HG03565 (cell line): ENCODE data around the gene BOK.
A peak's percentile ranks its signal among the peaks of the same experiment; 100 is the strongest.
"Not testable (repeated sequence)": the region's sequence is repeated elsewhere in the genome, so short reads cannot be mapped to it uniquely, and the experiment has no call there.

ENCODE experiments used
- ATAC-seq: cut with Tn5 transposase; IDR thresholded peaks from one replicate; pipeline ENCODE4 v1.9.1; 2021; ENCODE audit warnings: mild to moderate bottlenecking, moderate library complexity; ENCODE audit not compliant: unreplicated experiment

The BOK gene, protein sequence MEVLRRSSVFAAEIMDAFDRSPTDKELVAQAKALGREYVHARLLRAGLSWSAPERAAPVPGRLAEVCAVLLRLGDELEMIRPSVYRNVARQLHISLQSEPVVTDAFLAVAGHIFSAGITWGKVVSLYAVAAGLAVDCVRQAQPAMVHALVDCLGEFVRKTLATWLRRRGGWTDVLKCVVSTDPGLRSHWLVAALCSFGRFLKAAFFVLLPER

DNA sequence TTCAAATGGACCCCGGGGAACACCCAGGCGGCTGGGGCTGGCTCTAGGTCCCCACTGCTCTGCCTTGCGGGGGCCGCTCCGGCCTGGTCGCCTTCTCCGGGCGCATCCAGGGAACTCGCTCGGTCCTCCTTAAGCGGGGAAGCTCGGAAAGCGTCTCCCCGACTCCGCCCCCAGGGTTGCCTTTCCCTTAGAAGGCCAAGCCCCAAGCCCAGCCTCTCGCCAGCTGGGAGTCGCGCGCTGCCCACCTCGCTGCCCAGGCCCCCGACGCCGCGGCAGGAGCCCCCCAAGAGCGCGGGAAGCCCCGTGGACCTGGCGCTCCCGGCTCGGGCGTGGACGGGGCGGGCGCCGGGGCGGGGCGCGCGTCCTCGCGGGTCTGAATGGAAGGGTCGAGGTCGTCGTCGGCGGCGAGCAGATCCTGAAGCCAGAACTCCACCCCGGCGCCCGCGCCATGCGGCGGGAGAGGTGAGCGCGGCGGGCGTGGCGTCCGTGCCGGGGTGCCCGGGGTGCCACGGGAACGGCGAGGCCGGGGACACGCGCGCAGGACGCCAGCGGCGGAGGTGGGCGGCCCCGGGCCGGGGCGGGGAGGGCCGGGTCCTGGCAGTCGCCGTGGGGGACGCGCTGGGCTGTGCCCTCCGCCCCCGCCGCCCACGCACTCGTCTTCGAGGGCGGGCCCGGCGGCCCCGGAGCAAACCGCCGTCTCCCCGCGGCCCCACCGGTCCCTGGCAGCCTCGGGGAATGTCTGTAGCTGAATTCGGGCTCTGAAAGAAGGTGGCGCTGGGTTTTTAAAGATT is at the start of gene BOK:
Gene BOK (plus strand): TSS at position 214 of the 791 bp plus-strand sequence. CDS start 739 bp downstream, outside the sequence.
- no peak for ATAC-seq

DNA sequence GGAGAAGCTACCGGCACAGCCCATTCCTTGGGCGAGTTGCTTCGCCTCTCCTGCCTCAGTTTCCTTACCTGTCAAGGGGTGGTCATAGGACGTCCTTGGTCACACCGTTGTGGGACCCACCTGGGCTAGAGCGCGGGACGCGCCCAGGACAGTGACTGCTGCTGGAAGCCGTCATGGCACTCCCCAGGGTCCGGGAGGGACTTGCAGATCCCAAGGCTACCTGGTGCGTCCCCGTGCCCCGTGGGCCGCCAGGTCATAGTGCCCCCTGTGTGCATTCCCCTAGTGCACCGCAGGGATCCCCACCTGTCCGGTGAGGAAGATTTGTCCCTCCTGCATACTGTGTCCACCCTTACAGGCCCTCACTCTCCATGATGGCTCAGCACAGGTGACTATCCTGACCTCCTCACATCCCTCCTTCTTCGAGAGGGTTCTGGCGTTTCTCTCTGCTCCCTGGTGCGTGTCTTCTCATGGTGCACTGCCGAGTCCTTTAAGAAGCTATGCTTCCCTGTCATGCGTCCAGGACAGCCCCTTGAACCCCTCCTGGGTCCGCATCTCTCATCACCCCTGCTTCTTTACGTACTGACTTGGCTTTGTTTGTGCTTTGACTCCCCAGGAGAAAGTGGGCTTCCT is 49.3 kb upstream of the BOK start:
- no peak for ATAC-seq

DNA sequence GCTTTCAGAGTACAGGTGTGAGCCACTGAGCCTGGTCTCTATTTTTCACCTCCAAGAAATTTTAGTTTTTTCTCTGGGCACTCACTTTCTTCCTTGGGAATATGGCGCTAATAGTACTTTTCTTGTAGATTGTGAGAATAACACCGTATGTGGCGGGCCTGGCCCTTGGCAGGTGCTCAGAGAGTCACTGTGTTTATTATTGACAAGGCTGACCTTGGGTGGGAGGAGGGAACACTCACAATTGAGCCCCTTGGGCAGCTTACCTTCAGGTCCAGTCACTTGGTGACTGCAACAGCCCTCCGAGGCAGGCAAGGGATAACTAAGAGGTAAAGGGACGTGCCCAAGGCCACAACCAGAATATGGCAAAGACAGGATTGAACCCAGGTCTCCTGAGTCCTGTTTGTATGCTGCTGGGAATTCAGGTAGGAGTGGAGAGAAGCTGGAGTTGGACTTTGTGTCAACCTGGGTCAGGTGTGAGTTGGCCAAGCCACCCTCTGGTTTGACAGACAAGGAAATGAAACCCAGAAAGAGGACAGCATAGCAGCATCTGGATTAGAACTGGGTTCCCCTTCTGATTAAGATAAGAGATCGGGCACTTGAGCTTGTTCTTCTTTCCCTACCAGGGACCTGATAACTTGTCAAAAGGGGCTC is 47.3 kb upstream of the BOK start:
- ATAC-seq, result no peak

DNA sequence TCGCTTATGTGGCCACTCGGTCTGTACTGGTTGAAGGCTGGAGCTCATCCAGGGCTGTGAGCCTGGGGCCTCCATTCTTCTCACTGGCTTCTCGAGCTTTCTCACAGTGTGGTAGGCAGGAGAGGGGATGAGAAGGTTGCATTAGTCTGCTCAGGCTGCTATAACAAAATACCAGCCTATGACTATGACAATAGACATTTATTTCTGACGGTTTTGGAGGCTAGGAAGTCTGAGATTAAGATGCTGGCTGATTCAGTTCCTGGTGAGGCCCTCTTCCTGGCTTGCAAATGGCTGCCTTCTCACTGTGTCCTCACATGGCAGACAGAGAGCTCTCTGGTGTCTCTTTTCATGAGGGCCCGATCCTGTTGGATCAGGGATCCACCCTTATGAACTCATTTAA is 44.0 kb upstream of the BOK start:
- ATAC-seq, result no peak

DNA sequence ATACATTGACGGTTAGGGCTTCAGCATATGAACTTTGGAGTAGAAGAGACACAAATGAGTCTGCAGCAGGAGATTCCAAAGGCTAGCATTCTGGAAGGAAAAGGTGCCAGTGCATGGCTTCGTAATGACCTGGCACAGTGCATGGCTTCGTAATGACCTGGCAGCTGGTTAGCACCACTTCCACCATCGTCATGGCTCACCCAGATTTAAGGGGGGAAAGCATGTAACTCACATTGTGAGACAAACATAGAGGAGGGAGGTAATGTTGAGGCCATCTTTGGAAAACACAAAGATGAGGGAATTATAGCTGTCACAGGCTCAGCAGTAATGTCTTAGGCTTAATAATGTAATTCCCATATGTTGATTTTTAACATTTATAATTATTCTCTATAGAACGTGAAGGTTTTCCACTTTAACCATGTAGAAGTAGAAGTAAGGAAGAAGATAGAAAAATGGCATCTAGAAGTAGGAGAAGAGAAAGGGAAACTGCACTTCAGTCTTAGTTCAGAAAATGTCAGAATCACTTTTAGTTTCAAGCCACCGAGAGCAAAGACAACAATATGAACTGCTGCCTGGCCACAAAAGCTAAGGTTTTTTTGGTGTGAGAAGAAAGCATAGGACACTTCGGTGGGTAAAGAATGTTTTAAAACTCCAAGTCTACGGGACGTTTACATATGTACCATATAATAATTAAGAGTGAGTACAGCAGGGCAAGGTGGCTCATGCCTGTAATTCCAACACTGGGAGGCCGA is 43.4 kb upstream of the BOK start:
- ATAC-seq, result peak; percentile 38

DNA sequence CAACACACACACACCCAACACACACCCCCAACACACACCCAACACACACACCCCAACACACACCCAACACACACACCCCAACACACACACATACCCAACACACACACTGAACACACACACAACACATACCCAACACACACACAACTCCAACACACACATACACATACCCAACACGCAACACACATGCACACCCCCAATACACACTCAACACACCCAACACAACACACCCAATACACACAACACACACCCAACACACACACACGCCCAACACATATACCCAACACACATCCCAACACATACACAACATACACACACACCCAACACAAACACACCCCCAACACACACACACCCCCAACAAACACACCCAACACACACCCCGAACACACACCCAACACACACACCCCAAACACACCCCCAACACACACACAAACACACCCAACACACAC is 42.0 kb upstream of the BOK start:
- ATAC-seq, result no peak

DNA sequence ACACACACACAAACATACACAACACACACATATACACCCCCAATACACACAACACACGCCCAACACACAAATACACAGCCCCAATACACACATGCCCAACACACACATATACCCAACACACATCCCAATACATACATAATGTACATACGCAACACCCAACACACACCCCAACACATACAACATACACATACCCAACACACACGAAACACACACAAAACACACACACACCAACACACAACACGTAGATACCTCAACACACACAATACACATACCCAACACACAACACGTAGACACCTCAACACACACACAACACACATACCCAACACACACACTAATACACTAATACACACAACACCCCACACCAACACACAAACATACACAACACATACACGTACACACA is 41.2 kb upstream of the BOK start:
- no peak for ATAC-seq

DNA sequence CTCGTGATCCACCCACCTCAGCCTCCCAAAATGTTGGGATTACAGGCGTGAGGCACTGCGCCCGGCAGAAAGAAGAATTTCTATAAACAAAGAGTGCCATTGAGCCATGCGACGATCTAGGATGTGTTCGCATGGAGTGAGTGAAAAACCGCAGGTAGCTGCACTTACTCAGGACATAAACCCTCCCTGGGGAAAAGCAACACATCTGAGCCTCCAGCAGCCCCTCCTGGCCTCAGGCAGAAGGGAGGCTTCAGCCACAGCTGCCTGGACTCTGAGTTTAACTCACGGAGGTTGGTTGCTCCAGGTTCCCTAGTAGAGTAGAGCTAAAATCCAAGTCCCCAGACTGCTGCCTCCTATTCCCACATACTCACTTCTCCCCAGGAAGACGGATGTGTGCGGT is 38.9 kb upstream of the BOK start:
- no peak for ATAC-seq

DNA sequence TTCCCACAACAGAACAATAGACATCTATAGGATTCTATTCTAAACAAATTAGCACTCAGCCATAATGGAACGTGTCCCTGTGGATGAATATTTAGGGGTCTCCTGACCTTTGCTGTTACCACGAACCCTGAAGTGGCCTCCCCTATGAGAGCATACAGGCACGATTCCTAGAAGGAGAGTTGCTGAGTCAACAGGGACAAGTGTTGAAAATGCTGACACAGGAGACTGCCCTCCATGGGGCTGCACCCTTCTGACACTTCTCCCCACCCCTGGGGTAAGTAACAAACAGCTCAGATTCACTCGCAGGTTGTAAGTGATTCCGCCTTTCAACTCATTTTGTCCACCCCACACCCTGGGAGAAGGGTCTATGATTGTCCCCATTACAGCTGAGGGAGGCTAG is 36.1 kb upstream of the BOK start:
- ATAC-seq, result no peak

DNA sequence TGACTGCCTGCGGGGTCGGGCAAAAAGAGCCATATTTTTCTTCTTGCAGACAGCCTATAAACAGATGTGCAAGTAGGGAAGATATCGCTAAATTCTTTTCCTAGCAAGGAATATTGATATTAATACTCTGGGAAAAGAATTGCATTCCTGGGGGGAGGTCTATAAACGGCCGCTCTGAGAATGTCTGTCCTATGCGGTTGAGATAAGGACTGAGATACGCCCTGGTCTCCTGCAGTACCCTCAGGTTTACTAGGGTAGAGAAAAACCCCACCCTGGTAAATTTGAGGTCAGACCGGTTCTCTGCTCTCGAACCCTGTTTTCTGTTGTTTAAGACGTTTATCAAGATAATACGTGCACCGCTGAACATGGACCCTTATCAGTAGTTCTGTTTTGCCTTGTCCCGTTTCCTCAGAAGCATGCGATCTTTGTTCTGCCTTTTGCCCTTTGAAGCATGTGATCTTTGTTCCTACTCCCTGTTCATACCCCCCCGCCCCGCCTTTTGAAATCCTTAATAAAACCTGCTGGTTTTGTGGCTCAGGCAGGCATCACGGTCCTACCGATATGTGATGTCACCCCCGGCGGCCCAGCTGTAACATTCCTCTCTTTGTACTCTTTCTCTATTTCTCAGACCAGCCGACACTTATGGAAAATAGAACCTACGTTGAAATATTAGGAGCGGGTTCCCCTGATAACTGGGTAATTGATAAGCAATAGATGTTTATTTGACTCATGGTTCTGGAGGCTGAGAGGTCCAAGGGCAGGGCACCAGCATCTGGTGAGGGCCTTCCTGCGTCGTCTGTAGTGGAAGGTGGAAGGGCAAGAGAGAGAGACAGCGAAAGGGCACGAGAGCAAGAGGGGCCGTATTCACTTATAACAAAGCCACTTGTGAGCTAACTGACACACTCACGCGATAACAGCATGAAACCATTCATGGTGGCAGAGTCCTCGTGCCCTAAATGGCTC is 32.4 kb upstream of the BOK start:
- ATAC-seq, result not testable (repeated sequence)

DNA sequence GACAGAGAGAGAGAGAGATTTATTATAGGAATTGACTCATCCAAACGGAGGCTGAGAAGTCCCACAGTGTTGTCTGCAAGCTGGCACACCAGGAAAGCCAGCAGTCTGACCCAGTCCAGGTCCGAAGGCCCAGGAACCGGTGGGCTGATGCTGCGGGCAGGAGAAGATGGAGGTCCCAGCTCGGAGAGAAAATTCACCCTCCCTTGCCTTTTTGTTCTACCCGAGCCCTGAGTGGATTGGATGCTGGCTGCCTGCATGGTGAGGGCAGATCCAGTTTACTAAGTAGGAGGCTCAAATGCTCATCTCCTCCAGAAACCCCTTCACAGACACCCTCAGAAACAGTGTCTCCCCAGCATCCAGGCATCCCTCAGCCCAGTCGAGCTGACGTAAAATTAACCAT is 28.0 kb upstream of the BOK start:
- no peak for ATAC-seq

DNA sequence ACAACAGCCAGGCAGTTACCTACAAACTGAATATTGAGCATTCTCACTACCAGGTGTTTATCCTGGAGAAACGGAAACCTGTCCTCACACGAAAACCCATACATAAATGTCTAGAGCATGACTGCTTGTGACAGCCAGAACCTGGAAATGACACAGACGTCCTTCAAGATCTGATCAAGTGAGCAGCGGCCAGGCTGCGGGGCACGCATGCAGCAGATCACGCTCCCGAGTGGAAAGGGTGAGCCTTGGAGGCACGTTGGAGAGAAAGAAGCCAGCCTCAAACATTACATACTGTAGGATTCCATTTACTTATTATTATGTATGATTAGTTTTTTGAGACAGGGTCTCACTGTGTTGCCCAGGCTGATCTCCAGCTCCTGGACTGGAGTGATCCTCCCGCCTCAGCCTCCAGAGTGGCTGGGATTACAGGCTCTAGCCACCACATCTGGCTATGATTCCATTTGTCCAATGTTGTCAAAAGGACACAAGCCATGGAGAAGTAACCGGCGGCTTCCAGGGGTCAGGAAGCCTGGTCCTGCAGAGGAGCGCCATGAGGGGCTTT is 27.3 kb upstream of the BOK start:
- ATAC-seq, result no peak

DNA sequence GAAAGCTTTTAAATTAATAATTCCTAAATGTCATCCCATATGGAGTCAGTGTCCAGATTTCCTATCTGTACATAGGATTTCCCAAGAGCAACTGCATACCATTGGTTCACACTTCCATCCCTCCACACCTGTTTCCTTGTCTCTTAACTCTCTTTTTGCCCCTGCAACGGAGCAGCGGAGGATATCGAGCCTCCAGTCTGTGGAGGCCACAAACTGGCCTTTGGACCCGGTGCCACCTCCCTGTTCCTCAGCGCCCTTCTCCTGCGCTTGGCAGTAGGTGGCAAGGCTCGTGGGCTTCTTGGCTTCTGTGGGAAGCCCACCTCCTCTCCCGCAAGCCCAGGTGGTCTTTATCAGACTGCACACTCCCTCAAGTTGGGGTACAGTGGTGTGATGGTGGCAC is 26.4 kb upstream of the BOK start:
- no peak for ATAC-seq

DNA sequence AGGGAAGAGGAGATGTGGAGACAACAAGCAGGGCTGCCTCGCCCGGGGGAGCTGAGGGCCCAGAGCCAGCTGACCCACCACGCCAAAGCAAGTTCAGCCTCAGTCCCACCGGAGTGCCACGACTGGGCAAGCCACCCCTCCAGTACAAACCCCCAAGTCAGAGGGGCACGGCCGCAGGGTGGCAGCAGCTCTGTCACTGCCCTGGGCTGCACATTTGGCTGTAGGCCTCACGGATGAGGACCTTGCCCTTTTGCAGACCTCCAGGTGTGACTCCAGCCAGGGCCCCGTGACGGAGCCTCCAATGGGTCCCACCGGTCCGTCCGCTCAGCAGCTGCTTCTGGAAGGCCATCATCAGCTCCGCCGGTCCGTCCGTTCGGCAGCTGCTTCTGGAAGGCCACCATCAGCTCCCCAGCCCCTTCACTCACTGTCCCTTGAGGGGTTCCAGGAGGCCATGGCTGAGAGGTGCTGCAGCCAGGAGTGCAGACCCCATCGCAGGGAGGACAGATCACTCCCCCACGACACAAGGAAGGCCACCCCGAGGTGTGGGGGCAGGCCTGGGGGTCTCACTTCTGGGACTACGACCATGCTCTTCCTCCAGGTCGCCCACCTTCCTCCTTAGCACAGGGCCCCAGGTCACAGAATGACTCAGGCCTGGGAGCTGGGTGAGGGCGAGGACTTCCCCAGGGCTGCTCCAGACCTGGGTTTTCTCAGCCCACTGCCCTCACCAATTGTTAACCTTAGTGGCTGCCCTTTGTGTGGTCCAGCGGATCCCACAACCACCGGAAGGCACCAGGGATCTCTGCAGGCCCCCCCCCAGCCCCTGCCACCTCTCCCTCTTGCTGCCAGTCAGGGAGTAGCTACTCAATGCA is 25.6 kb upstream of the BOK start:
- no peak for ATAC-seq

DNA sequence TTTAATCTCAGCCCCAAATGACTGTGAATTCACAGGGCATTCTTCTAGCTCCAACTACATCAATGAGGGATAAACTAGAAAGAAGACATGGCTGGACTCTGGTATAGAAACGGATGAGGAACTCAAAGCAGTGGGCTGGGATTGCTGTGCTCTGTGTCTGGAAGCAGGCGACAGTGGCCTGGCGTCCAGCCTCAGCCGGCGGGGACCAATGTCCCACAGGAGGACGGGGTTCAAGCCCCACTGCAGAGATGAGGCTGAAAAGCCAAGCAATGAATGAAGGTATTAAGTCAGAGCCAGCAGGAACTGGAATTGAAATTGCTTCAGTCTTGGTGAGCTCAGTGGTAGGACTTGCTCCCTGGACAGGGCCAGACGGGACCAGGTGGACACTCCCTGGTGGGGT is 24.3 kb upstream of the BOK start:
- ATAC-seq, result no peak

DNA sequence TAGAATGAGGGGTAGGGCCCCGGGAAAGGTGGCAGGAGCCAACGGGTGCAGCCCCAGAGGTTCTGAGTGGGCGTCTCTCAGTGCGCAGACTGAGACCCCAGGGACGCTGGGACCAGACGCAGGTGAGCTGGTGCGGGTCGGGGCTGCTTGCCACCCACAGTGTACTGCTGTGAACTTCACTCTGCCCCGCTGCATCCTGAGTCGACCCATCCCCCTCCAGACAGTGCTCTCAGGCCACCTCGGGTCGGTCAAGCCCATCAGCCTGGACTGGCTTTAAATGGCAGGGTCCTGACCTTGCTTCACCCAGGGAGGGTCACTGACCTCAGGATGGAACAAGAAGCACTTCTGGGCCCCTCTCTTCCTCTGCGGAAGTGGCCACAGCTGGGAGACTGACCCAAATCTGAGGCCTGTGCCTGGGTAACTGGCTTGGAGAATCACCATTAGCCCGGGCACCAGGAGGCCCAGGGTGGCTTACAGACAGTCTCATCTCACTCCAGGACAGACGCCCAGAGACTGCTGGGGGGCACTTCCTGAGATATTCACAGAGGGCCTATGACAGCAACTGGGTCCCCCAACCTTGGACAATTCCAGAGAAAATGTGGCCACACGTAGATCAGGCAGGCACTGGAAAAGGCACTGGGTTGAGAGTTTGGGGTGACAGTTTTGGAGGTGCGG is 23.7 kb upstream of the BOK start:
- no peak for ATAC-seq

DNA sequence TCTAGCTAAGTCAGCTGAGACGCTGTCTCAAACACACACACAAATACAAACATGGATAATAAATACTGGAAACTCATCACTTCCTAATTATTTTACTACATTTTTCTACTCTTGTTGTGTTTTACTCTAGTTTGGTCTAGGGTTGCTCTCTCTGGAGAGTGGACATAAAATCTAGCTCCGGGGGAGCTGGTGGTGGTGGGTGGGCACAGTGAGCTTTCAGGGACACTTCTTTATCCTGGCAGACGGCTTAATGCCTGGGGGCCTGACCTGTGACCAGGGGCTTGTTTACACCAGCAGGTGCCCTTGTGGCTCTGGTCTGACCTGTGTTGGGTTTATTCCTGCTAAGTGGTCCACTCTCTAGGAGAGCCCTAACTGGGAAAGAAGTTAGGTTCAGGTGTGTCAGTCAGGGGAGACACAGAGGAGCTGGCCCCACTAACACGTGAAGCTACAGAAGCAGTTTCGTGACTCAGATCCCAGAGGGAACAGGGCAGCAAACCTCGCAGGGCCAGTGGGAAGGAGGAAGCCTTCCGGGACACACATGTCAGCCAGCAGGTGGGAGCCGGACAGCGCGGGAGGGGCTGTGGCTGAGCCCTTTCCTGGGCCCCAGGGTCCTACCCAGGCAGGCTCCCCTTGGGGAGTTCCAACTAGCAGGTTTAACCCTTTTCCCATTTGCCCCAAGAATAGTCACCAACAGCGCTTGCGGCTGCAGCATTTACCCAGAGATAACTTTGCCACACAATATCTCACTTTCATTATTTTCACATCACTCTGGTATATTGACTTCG is 22.5 kb upstream of the BOK start:
- no peak for ATAC-seq
